Heart left ventricle (tissue), 13 donors: ENCODE data around the gene KCTD10.

Experiments
- CTCF ChIP-seq, 12 donors: fragments of 200-600 bp; sonication (generic) in 4 of 12; IDR thresholded peaks; one replicate each; pipeline versions ENCODE4 v1.5.0 to v1.8.0; 2018 to 2022; ENCODE audit warnings: antibody characterized with exemption in 12 of 12, mild to moderate bottlenecking in 5 of 12
- POLR2A ChIP-seq, 2 donors: fragments of 450-650 bp; IDR thresholded peaks; one replicate each; pipeline ENCODE4 v1.6.1; 2017; ENCODE audit warnings: antibody characterized with exemption in 2 of 2, mild to moderate bottlenecking in 2 of 2, moderate library complexity in 2 of 2
- donor health status: ischemic (EF 13 %, LVEDD 7.1; RV severe dilation, severe dysfunction).
- donor health status: DM: no; HTN: yes; CAD: no.
- donor health status: DM: no; HTN: no; CAD: no.
- donor health status: ischemic (EF 25% LVEDD 6.9; RV normal size, moderate dysfunction).
- donor health status: ischemic (EF 25% LVEDD 5.7; RV mildly dilated, moderate dysfunction).
- donor health status: ischemic (EF 35%, LVEDD 5.7; RV mildly dilated, moderate dysfunction).
- donor health status: nonischemic (EF 11% LVEDD 7.7; RV severe dilation, severe dysfunction).
- donor health status: DM: yes; HTN: yes; CAD: no.
- donor health status: PGD.
- donor health status: ischemic (EF 29% LVEDD 5.4; RV normal size, mild dysfunction).
- donor health status: nonischemic (EF 23%, LVEDD 6.1; RV moderate dilation, normal function).

GRCh38 chr12:109432431-109432830 is 44.7 kb downstream of the KCTD10 start:
- TF ChIP-seq CTCF (IDR thresholded peaks at IDR 0.05) (no peak), POLR2A (IDR thresholded peaks at IDR 0.05) (no peak)
